Measurements from ENCODE around the gene SRBD1.

SRBD1 gene

DNA sequence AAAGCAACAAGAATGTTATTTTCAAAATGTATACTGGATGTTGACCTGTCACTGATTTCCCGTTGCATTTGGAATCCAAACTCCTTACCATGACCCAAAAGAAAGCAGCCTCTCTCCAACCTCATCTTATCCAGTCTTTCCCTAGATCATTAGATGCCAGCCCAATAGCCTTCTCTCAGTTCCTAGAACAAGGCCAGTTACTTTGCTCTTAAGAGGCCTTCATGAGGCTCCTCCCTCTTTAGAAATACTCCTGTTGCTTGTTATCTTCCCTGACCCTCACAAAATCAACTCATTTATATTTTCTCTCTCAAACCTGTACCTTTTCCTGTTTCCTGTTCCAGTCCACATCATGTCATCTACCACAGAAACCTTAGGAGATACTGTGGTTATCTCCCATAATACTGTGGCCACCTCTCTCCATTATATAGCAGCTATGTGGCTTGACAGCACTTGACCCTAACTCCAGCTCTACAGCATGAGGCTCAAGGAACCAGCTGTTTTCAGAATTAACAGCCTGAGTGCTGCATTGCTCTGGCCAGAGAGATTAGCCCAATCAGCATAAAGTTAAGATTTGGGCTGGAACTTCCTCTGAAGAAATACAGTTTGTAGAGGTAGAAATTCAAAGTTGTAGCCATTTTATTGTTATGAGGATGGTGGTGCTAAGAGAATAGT, 22.8 kb downstream of the SRBD1 start:
- DNase-seq: no peak

DNA sequence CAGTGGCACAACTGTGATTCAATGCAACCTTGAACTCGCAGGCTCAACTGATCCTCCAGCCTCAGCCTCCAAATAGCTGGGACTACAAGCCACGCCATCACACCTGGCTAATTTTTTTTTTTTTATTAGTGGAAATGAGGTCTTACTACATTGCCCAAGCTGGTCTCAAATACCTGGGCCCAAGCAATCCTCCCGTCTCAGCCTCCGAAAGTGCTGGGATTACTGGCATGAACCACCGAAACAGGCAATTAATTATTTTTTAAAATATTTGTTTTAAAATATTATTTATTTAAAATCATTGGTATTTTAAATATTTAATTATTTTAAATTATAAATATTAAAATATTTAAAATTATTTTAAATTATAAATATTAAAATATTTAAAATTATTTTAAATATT, 24.5 kb downstream of the SRBD1 start:
- DNase-seq: no peak

DNA sequence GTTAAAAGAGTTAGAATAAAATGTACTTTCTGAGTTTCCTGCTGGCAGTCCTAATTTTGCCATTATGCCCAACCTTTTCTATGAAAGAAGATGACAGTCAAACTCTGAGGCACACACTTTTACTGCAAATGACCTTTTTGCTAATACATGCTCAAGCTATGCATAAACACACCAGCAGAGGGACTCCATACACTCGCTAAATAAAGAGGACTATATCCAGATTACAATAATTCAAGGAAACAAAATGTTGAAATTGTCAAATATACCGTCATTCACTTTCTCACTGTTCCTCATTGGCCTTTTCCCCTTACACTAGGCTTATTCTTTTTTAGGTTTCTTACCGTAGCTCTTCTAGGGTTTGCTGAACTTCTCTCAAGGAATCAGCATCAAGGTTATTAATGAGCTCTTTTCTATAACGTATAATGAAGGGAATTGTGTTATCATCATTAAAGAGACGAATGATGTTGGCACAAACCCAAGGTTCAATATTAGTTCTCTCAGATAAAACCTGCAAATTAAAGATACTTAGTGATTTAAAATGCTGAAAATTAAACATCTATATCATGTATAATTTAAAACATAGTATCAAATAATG, 25.7 kb downstream of the SRBD1 start:
- DNase-seq: peak; percentile 90

DNA sequence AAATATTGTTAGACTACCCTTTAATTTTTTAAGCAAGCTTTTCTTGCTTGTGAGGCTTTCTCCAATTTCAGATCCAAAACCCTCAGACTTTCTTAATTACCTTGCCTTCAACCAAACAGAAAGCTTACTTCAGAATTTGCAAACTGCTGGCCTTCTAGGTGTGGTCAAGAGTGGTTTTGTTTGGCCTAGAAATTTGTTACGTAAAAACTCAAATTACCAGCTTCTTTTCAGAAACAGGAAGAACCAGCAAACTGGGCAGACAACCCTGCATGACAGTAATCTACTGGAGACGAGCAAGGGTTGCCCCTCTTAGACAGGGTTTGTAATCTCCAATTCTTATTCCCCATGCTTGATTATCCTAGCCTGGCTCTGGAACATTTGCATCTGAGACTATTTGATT, 27.1 kb downstream of the SRBD1 start:
- DNase-seq: peak; percentile 73

DNA sequence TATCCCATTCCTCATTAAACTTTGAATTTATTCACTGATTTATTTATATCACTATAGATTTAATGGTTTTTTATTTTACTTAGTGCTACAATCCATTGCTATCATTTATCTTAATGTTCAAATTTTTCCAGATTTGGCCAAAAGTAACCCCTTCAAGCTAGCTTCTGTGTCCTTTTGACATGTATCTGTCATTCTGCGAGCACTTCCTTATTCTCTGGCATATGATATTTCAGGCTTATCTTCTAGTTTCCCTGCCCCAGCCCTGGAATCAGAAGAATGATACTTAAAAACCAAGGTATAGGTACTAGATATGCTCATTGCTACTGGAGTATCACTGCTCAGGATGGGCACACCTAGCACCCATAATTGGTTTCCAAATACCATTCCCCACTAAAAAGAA, 28.5 kb downstream of the SRBD1 start:
- DNase-seq: peak; percentile 24

DNA sequence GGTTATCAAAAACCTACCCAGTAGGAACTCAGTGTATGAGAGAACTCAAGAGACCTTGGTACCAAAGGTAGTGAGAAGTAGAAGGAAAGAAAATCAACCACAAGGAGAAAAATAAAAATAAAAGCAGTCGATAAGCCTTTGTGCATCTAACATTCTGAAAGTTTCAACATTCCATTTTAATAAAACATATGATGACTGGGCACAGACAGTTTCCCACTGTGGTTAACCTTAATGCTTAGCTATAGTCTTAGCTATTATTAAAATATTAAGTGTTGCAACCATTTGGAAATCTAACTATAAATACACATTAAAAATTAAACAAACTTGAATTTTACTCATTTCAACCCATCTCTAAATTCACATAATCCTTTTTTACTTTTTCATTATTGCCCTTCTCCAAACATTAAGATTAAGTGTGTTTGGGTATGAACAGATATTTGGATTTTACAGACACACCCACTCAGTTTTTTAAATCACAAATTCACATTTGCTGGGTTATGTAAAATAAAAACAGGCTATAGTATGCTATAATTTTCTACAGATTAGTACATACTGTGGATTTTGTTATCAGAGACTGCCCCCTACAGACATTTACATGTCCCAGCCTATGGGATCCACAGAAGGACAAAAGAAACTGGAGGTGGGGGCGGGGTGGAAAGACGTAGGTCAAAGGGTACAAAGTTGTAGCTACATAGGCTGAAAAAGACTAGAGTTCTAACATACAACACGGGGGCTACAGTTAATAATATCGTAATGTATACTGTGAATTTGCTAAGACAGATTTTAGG, 32.8 kb downstream of the SRBD1 start:
- peak; percentile 71 for DNase-seq

DNA sequence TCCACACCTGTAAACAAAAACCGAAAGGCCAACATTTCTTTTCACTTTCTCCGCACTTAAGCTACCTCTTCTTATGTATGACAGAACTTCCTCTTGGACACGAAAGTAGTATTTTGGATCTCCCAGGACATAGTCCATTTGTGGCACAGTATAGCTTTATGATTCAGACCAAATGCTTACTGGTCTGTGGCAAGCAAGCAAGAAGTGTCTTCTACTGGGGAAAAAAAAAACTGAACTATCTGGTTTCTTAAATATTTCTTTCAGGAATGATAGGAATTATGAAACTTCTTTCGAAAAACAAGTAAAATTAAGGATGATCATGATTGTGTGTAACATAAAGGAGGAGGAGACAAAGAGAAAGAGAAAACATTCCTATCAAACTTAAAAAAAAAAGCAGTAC, 33.6 kb downstream of the SRBD1 start:
- DNase-seq: no peak

DNA sequence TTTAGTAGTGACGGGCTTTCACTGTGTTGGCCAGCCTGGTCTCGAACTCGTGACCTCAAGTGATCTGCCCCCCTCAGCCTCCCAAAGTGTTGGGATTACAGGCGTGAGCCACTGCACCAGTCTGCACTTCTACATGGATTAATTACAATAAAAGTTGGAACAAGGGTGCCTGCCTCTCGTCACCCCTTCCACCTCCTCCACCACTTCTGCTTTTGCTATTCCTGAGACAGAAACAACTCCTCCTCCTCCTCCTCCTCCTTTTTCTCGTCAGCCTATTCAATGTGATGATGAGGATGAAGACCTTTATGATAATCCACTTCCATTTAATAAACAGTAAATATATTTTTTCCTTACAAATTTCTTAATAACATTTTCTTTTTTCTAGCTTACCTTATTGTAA, 35.2 kb downstream of the SRBD1 start:
- peak; percentile 21 for DNase-seq

DNA sequence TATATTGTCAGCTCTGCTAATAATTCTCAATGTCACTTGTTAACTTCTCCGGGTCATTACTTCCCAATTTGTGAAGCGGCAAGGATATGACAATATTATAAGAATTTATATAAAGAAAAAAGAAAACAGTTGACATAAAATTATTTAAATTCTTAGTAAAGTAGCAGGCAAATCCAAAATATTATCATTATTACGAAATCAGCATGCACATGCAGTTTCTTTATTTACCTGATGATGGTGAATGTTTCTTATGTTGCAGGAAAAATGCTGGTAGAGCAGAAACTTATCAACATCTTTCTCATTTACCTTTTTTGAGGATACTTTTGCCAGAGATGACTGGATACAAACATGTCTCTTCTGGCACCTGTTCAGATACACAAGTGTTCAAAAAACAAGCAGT, 38.1 kb downstream of the SRBD1 start:
- DNase-seq: no peak

DNA sequence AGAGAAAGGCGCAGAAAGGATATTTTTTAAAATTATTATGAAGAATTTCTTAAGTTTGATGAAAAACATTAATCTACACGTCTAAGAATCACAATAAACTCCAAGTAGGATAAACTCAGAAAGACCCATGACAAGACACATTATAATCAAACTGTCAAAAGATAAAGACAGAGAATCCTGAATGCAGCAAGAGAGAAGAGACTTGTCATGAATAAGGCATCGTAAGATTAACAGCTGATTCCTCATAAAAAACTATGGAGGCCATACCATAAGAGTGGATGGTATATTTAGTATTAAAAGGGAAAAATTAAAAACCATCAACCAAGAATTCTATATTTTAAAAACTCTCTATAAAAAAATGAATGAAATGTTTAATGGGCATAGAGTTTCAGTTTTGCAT, 39.1 kb downstream of the SRBD1 start:
- DNase-seq: no peak

DNA sequence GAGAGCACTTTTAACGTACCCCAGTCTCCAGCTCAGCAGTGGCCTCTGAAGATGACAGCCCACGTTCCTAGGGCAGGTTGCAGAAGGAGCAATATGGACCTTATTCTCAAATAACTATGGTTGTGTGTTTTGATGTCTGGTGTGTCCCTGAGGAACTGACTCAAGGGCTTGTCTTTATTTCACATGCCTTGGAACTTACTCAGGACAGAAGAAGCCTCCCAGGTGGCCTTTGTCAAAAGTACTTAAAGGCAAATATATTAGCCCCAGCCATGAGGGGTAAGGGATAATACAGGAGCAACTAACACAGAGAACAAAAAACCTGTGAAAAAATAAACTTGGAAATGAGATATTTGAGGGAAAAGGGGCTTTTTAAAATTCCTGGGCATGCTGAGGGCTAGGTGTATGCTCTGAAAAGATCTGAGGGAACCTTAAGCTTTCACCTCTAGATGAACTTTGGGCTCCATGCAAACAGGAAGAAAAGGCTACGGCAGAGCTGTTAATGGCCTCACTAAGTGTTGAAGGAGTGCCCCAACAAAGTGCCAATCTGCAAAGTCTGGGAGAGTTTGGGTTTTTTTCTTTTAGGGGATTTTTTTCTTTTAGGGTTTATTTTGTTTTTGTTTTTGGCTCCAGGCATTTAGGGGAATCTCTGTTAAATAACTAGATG, 40.3 kb downstream of the SRBD1 start:
- no peak for DNase-seq

DNA sequence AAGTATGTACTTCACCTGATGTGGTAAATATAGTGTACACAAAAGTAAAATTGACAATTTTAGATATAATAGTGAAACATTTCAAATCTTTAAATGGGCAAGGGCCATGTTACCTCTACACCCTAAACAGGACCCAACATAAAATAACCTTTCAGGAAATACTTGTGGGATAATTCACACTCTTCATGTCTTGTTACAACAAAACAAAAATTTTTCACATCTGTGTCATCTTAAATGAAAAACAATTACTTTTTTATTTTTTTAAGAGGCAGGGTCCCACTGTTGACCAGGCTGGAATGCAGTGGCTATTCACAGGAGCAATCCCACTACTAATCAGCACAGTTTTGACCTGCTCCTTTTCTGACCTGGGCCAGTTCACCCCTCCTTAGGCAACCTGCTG, 42.1 kb downstream of the SRBD1 start:
- DNase-seq: no peak

DNA sequence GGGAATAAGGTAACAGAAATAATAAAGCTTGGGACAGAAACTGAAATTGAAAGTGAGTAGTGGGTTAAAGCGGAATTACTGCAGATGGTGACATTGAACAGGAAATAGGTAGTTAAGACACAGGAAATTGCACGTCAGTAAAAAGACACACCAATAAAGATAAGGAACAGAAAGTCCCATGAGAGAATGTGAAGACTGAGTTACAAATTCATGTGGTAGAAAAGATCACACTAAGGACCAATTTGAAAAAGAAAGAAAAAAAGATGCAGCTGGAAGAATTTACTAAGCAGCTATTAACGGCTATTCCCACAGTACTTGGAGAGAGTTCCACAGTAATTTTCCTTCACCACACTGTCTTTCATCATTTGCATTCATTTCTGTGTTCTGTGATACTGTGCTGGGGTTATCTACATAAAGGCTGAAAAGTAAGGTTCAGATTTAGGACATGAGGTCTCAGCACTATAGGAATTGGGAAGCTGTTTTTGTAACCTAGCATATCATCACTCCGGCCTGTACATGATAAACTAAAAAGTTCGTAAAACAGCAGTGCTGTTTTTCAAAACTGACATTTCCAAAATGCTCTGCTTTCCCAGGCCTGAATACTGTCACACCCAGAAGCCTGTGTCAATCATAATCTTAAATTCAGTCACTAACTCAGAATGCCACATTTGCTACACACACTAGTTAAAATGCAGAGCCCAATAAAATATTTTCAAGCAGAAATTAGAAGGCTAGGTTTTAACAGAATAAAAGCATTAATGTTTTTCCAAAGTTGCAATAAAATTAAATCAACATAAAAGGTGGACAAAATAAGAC, 42.9 kb downstream of the SRBD1 start:
- DNase-seq: peak; percentile 96

DNA sequence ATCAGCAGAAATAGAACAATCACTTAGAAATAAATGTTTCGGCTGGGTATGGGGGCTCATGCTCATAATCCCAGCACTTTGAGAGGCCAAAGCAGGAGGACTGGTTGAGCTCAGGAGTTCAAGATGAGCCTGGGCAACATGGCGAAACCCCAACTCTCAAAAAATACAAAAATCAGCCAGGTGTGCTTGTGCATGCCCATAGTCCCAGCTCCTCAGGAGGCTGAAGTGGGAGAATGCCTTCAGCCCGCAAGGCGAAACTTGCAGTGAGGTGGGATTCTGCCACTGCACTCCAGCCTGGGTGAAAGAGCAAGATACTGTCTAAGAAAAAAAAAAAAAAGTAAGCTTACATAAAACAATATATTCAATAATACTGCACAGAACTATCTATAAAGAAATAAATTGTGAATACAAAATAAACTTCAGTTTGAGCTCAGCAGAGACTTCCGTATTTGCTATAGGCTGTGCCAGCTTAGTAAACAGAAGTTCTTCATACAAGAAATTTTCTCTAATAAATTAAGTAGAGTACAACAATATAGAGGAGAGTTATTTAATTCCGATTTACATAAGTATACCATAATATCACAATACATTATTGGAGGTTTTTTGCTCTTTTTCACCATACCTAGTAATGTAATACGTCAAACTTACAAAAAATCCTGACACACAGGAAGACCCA, 43.6 kb downstream of the SRBD1 start:
- DNase-seq: no peak

DNA sequence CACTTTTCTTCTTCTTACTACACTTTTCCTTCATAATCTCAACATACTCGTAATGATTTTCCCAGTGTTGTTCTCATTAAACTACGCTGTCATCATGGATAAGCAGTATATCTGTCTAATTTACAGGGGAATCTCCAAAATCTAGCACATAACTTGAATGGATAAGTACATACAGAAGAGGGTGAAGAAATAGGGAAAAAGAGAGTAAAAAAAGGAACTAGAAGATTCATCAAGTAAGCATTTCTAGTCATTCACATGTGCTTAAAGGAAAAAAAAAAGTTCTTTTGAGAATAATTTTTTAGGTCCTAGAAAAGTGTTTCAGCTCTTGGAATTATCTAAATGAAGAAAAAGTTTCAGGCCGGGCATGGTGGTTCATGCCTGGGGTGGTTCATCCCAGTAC, 51.6 kb downstream of the SRBD1 start:
- DNase-seq: peak; percentile 47

DNA sequence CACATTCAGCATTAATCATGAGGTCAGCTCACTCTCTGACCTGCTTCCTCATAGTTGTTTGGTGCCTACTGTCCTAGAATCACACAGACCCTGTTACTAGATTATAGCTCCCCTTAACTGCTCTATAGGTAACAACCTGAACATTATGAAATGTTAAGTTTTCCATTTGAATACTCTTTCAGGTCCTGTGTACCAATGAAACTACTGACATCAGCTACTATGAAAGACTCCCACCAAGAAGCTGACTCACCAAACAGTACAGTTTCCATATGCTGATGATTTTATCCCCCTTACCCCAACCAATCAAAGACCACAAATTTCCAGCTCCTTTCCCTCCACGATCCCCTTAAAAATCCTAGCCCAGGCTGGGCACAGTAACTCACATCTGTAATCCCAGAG, 56.3 kb downstream of the SRBD1 start:
- DNase-seq: no peak

DNA sequence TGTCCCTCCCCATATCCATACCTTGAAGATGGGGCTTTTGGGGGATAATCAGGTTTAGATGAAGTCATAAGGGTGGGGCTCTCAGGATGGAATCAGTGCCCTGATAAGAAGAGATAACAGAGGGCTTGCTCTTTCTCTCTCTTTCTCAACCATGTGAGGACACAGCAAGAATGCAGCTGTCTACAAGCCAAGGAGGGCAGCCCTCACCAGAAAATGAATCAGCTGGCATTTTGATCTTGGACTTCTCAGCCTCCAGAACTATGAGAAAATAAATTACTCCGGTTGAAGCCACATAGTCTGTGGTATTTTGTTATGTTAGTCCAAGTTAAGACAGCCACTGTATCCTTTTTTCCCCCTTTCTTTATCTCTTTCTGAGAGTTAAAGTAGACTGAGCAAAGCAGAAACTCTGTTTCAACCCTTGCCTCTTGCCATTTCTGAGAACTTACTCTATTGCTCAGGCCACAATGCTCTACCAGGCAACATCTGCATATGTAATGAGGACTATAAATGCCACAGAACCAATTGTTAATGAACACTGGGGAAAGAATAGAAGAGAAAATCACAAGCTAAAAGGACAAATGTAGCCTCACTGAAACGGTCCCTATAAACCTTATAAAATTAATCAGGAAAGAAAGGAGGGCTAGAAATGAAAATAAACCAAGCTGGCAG, 56.9 kb downstream of the SRBD1 start:
- DNase-seq: no peak

DNA sequence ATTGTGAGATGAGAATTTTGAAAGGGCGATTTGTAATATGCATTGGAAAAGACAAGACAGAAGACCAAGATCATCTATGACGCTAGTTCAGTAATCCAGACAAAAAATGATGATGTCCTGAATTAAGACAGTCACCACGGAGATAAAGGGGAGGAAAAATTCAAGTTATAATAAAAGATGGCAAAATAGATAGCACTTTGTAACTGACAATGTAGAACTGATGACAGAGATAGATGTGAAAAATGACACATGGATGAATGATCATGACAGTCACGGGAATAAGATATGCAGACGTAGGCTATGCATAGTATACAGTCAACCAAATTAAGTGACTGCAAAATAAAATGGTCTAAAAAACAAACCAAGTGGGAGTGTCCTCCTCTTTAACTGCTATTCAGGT, 59.2 kb downstream of the SRBD1 start:
- DNase-seq: no peak

DNA sequence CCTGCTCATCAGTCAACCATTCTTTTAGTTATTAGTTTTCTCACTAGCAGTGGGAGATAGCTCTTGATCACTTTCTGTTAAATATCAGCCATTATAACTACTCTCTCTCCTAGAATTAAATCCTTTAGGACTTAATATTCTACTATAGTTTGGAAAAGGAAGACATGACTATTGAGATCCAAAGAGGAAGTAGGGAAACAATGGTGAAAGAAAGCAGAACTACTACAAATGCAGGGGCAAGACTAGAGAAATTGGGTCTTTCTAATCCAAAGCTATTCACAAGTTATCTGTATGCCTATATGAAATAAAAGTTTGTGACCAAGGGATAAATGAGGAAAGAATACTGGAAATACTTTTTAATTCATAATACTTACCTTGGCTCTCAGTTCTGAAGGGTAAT, 65.1 kb downstream of the SRBD1 start:
- DNase-seq: peak; percentile 33

DNA sequence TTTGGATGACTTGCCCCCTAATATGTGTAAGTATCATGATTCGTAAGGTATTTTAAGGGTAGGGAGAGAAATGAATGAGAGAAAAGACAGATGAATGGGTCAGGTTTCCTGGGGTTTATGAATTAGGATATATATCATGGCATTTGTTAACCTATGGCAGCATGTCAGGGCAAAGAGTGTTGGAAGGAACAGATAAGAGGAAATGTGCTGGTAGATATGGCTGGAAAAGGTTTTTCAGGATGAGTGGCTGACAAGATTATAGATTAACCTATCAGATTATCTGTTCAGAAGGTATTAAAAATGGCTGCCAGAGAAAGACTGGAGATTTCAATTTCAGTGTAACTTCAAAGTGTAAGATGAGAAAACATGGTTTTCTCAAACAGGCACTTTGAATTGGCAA, 67.8 kb downstream of the SRBD1 start:
- DNase-seq: no peak

DNA sequence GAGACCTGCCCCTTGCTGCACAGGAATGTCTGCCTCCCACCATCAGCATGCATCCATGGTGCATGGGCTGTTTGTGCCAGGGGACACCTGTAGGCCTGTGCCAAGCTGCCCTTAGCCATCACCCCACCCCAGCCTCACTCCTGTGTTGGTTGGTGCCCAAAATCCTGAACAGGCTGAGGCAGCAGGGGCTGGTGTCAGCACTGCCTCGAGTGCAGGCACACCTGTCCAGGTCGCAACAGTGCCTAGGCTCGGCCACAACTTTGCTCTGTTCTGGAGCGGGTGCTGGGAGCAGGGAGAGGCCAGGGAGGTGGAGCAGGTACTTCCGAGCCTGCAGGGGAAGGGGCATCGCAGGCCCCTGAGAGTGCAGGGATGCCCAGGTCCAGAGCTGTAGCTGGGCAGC, 69.1 kb downstream of the SRBD1 start:
- no peak for DNase-seq

DNA sequence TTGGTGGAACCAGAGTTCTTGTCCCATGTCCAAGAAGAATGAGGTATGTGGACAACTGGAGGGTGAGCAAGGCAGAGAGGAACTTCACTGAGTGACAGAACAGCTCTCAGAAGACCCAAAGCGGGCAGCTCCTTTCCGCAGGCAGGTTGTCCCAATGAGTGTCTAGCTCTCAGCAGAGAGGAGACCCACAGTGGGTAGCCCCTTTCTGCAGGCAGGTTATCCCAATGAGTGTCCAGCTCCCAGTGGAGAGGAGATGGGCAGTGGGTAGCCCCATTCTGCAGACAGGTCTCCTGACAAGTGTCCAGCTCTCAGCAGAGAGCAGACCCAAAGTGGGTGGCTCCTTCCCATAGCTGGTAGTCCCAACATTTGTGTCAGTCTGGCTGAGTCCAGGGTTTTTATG, 69.6 kb downstream of the SRBD1 start:
- DNase-seq: no peak

Measured in inflammatory macrophage treated with lipopolysaccharide for 4 hours (primary cell).